ENCODE data around the gene MMD2. TPM values are rescaled to one million over a fixed set of nuclear protein-coding genes. Genes with fewer than 3 reads are reported as not detected.

Gene MMD2
- polyA plus RNA-seq, 1 donor, result 0.24 TPM

Other genes with a start within 250 kb of the MMD2 start
- 33.4 TPM for gene AP5Z1, start 183.6 kb downstream of the MMD2 start, polyA plus RNA-seq
- gene PAPOLB, start 97.2 kb downstream of the MMD2 start, polyA plus RNA-seq, result 0.03 TPM
- 2.1 TPM for gene RADIL, start 75.5 kb downstream of the MMD2 start, polyA plus RNA-seq
- 13.7 TPM for gene RBAK, start 86.7 kb upstream of the MMD2 start, polyA plus RNA-seq
- gene WIPI2, start 231.0 kb upstream of the MMD2 start, polyA plus RNA-seq, result 44.7 TPM

Measured in large intestine (tissue), 1 donor.